ENCODE measurements around the gene SLC4A1.

The SLC4A1 gene

GRCh38 chr17:44314869-44315661, 47.1 kb upstream of the SLC4A1 start:
- Histone ChIP-seq H4K20me1 (ENCODE audit: insufficient read depth, low read length) (no peaks in the 10 kb centered on the region), H3F3A (ENCODE audit: insufficient read depth, low read length) (0 out of 2 replicates have a peak, but pooled peaks cover 4% of the 10 kb centered on the region), H3K79me2 (ENCODE audit: low read length) (no peaks in the 10 kb centered on the region), H3K27ac (ENCODE audit: low read length) (no peak overlapping the region), H3K9me3 (replicated peaks; ENCODE audit: insufficient read depth, low read length) (no peaks in the 10 kb centered on the region), H3K9ac (ENCODE audit: low read length) (no peak overlapping the region), H3K36me3 (replicated peaks; ENCODE audit: insufficient read depth, low read length) (no peaks in the 10 kb centered on the region), H3K27me3 (replicated peaks; ENCODE audit: insufficient read depth, low read length) (peaks cover 49% of the 10 kb centered on the region), H3K4me2 (ENCODE audit: low read depth, low read length) (peak overlapping the region; percentile 24; the same call in 1 of the 2 replicates), H3K9me2 (replicated peaks; ENCODE audit: insufficient read depth, low read length) (no peaks in the 10 kb centered on the region), H3K4me3 (ENCODE audit: low read length) (0 out of 2 replicates have a peak overlapping the region, but pooled peaks have one; percentile 10), H3K4me1 (ENCODE audit: low read length) (no peaks in the 10 kb centered on the region), H2AFZ (ENCODE audit: low read length) (no peak overlapping the region)
- DNase-seq: peak; percentile 27
- TF ChIP-seq, protein P1, sequence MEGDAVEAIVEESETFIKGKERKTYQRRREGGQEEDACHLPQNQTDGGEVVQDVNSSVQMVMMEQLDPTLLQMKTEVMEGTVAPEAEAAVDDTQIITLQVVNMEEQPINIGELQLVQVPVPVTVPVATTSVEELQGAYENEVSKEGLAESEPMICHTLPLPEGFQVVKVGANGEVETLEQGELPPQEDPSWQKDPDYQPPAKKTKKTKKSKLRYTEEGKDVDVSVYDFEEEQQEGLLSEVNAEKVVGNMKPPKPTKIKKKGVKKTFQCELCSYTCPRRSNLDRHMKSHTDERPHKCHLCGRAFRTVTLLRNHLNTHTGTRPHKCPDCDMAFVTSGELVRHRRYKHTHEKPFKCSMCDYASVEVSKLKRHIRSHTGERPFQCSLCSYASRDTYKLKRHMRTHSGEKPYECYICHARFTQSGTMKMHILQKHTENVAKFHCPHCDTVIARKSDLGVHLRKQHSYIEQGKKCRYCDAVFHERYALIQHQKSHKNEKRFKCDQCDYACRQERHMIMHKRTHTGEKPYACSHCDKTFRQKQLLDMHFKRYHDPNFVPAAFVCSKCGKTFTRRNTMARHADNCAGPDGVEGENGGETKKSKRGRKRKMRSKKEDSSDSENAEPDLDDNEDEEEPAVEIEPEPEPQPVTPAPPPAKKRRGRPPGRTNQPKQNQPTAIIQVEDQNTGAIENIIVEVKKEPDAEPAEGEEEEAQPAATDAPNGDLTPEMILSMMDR (IDR thresholded peaks at IDR 0.05; ENCODE audit: low read length): no peak
- no peak for TF ChIP-seq EZH2phosphoT487 (IDR thresholded peaks at IDR 0.05; ENCODE audit: low read length)
- no peak for TF ChIP-seq EZH2 (optimal IDR thresholded peaks at IDR 0.05; ENCODE audit: low read depth, low read length)

DNA sequence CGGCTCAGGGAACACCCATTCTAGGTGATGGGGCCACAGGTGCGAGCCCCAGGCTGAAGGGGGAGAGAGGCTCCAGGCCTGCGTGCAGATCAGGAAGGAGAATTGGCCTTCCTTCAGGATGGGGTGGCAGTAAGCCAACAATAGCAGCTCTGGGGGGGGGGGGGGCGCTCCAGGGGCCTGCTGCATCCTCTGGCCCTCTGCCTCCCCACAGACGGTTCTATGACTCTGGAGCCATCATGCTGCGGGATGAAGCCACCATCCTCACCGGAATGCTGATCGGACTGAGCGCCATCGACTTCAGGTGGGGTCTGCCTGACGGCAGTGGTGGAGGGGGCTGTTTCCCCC, 46.6 kb upstream of the SLC4A1 start:
- no peaks in the 10 kb centered on the region for H3K9me3 ChIP-seq (replicated peaks; ENCODE audit: insufficient read depth, low read length)
- no peak overlapping the region for H3K4me2 ChIP-seq (ENCODE audit: low read depth, low read length)
- no peak overlapping the region for H3K27ac ChIP-seq (ENCODE audit: low read length)

DNA sequence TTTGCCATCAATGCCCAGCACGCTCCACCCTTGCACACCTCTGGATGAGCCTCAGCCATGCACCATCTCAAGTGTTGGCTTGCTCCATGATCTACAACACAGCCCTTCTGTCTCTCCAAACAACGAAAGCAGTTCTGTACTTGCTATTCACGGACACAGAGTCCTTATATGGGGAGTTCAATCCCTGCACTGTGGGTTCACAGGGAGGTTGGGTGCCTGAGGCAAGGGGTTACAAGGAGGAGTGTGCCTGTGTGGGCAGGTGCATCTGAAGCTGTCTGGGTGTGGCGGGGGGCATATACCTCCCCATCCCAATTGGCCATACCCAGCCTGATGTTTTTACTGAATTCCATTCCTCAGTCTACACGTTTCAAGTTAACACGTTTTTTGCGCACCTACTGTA, 46.1 kb upstream of the SLC4A1 start:
- no peak for DNase-seq
- H3K9me3 ChIP-seq (replicated peaks; ENCODE audit: insufficient read depth, low read length): no peaks in the 10 kb centered on the region
- H3K79me2 ChIP-seq (ENCODE audit: low read length): no peaks in the 10 kb centered on the region
- TF ChIP-seq EZH2 (optimal IDR thresholded peaks at IDR 0.05; ENCODE audit: low read depth, low read length) (no peak), EZH2phosphoT487 (IDR thresholded peaks at IDR 0.05; ENCODE audit: low read length) (no peak)
- TF ChIP-seq, protein P1 (IDR thresholded peaks at IDR 0.05; ENCODE audit: low read length): no peak
- no peaks in the 10 kb centered on the region for H4K20me1 ChIP-seq (ENCODE audit: insufficient read depth, low read length)
- H3K36me3 ChIP-seq (replicated peaks; ENCODE audit: insufficient read depth, low read length): no peaks in the 10 kb centered on the region
- no peak overlapping the region for H3K27ac ChIP-seq (ENCODE audit: low read length)
- no peak overlapping the region for H3K4me3 ChIP-seq (ENCODE audit: low read length)
- no peak overlapping the region for H3K9ac ChIP-seq (ENCODE audit: low read length)
- no peak overlapping the region for H2AFZ ChIP-seq (ENCODE audit: low read length)
- H3K9me2 ChIP-seq (replicated peaks; ENCODE audit: insufficient read depth, low read length): no peaks in the 10 kb centered on the region
- H3K4me1 ChIP-seq (ENCODE audit: low read length): no peaks in the 10 kb centered on the region
- no peaks in the 10 kb centered on the region for H3F3A ChIP-seq (ENCODE audit: insufficient read depth, low read length)
- H3K27me3 ChIP-seq (replicated peaks; ENCODE audit: insufficient read depth, low read length): peaks cover 52% of the 10 kb centered on the region
- no peak overlapping the region for H3K4me2 ChIP-seq (ENCODE audit: low read depth, low read length)

More for the DNA sequence above, 46.6 kb upstream of the SLC4A1 start:
- Histone ChIP-seq H2AFZ (ENCODE audit: low read length) (no peak overlapping the region), H3K9me2 (replicated peaks; ENCODE audit: insufficient read depth, low read length) (no peaks in the 10 kb centered on the region), H3K79me2 (ENCODE audit: low read length) (no peaks in the 10 kb centered on the region), H3K36me3 (replicated peaks; ENCODE audit: insufficient read depth, low read length) (no peaks in the 10 kb centered on the region), H3K4me1 (ENCODE audit: low read length) (no peaks in the 10 kb centered on the region), H3K27me3 (replicated peaks; ENCODE audit: insufficient read depth, low read length) (peaks cover 52% of the 10 kb centered on the region), H3K4me3 (ENCODE audit: low read length) (no peak overlapping the region), H3K9ac (ENCODE audit: low read length) (no peak overlapping the region), H4K20me1 (ENCODE audit: insufficient read depth, low read length) (no peaks in the 10 kb centered on the region), H3F3A (ENCODE audit: insufficient read depth, low read length) (0 out of 2 replicates have a peak, but pooled peaks cover 3% of the 10 kb centered on the region)
- TF ChIP-seq EZH2 (optimal IDR thresholded peaks at IDR 0.05; ENCODE audit: low read depth, low read length) (no peak), EZH2phosphoT487 (IDR thresholded peaks at IDR 0.05; ENCODE audit: low read length) (no peak)
- TF ChIP-seq, protein P1 (IDR thresholded peaks at IDR 0.05; ENCODE audit: low read length): no peak
- DNase-seq: no peak

Measured in MM.1S (cell line).